Measurements from ENCODE around the gene MYO15A.

Gene MYO15A

DNA sequence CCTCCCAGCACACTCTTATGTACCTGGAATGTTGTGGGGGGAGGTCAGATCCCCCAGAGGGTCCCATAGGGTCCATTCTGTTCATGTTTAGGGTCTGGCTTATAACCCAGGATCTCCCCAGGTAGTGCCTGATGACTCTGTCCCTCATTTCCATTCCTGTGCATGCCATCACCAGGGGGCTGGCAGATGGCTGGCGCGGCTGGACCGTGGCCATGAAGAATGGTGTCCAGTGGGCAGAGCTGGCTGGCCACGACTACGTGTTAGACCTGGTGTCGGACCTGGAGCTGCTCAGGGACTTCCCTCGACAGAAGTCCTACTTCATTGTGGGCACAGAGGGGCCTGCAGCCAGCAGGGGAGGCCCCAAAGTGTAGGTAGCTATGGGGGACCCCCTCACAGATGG, 40.0 kb downstream of the MYO15A start:
- H3K27ac ChIP-seq (ENCODE audit: low read length), result no peak overlapping the region
- ATAC-seq (ENCODE audit: insufficient read depth, low read depth) (no peak), DNase-seq (no peak)
- H3K9ac ChIP-seq (ENCODE audit: low read depth, low read length), result no peak overlapping the region
- H3K4me2 ChIP-seq (ENCODE audit: insufficient read depth, low read length), result no peak overlapping the region
- no peaks in the 10 kb centered on the region for H3K4me1 ChIP-seq (ENCODE audit: insufficient read depth, low read length)
- no peaks in the 10 kb centered on the region; the same call in 1 of the 2 replicates for H4K20me1 ChIP-seq (ENCODE audit: insufficient read depth, low read length)
- TF ChIP-seq CTCF (IDR thresholded peaks at IDR 0.05; ENCODE audit: borderline replicate concordance, extremely low read depth, low read length, poor library complexity, severe bottlenecking) (no peak), EZH2 (IDR thresholded peaks at IDR 0.05; ENCODE audit: borderline replicate concordance, low read depth, low read length, severe bottlenecking) (no peak)
- H3K79me2 ChIP-seq (ENCODE audit: insufficient read depth, low read length), result no peaks in the 10 kb centered on the region
- H3K36me3 ChIP-seq (ENCODE audit: insufficient read depth, low read length), result no peaks in the 10 kb centered on the region
- H2AFZ ChIP-seq (ENCODE audit: low read depth, low read length), result no peak overlapping the region
- H3K4me3 ChIP-seq (ENCODE audit: low read depth in 1 of 2, low read length in 2 of 2), result no peak overlapping the region
- no peaks in the 10 kb centered on the region for H3K9me3 ChIP-seq (ENCODE audit: insufficient read depth, low read length, severe bottlenecking)
- H3K27me3 ChIP-seq (ENCODE audit: insufficient read depth, low read length, poor library complexity), result peaks cover 4% of the 10 kb centered on the region

DNA sequence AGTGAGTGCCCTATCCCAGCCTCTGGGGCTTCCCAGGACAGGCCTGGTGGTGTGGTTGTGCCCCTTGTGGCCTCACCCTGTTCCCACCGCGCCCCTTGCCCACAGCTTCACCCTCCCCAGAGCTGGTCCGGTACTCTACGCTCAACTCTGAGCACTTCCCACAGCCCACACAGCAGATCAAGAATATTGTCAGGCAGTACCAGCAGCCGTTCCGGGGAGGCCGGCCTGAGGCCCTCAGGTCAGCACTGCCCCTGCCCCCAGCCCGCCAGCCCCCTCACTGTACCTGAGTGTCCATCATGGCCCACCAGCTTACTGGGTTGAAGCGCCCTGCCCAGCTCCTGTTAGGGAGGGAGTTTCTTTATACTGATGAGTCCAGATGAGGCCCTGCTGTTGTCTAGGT, 42.7 kb downstream of the MYO15A start:
- Histone ChIP-seq H3K79me2 (ENCODE audit: insufficient read depth, low read length) (no peaks in the 10 kb centered on the region), H3K9me3 (ENCODE audit: insufficient read depth, low read length, severe bottlenecking) (no peaks in the 10 kb centered on the region), H4K20me1 (ENCODE audit: insufficient read depth, low read length) (no peaks in the 10 kb centered on the region; the same call in 1 of the 2 replicates), H2AFZ (ENCODE audit: low read depth, low read length) (no peak overlapping the region), H3K4me3 (ENCODE audit: low read depth in 1 of 2, low read length in 2 of 2) (no peak overlapping the region), H3K9ac (ENCODE audit: low read depth, low read length) (no peak overlapping the region), H3K27ac (ENCODE audit: low read length) (no peak overlapping the region), H3K4me2 (ENCODE audit: insufficient read depth, low read length) (no peak overlapping the region), H3K27me3 (ENCODE audit: insufficient read depth, low read length, poor library complexity) (peaks cover 4% of the 10 kb centered on the region), H3K36me3 (ENCODE audit: insufficient read depth, low read length) (no peaks in the 10 kb centered on the region), H3K4me1 (ENCODE audit: insufficient read depth, low read length) (no peaks in the 10 kb centered on the region)
- DNase-seq, result no peak
- TF ChIP-seq EZH2 (IDR thresholded peaks at IDR 0.05; ENCODE audit: borderline replicate concordance, low read depth, low read length, severe bottlenecking) (no peak), CTCF (IDR thresholded peaks at IDR 0.05; ENCODE audit: borderline replicate concordance, extremely low read depth, low read length, poor library complexity, severe bottlenecking) (no peak)
- no peak for ATAC-seq (ENCODE audit: insufficient read depth, low read depth)

- no peak overlapping the region for H3K9ac ChIP-seq (ENCODE audit: low read depth, low read length)
- no peak for TF ChIP-seq EZH2 (IDR thresholded peaks at IDR 0.05; ENCODE audit: borderline replicate concordance, low read depth, low read length, severe bottlenecking)
- TF ChIP-seq CTCF (IDR thresholded peaks at IDR 0.05; ENCODE audit: borderline replicate concordance, extremely low read depth, low read length, poor library complexity, severe bottlenecking), result no peak
- DNase-seq, result no peak
- H3K27ac ChIP-seq (ENCODE audit: low read length), result no peak overlapping the region
- no peak overlapping the region for H3K4me3 ChIP-seq (ENCODE audit: low read depth in 1 of 2, low read length in 2 of 2)
- no peak for ATAC-seq (ENCODE audit: insufficient read depth, low read depth)
- H2AFZ ChIP-seq (ENCODE audit: low read depth, low read length), result no peak overlapping the region
- H3K4me2 ChIP-seq (ENCODE audit: insufficient read depth, low read length), result no peak overlapping the region
- H3K9me3 ChIP-seq (ENCODE audit: insufficient read depth, low read length, severe bottlenecking), result no peaks in the 10 kb centered on the region
- H3K27me3 ChIP-seq (ENCODE audit: insufficient read depth, low read length, poor library complexity), result peaks cover 4% of the 10 kb centered on the region
- H3K36me3 ChIP-seq (ENCODE audit: insufficient read depth, low read length), result no peaks in the 10 kb centered on the region
- no peaks in the 10 kb centered on the region for H3K4me1 ChIP-seq (ENCODE audit: insufficient read depth, low read length)
- no peaks in the 10 kb centered on the region; the same call in 1 of the 2 replicates for H4K20me1 ChIP-seq (ENCODE audit: insufficient read depth, low read length)
- H3K79me2 ChIP-seq (ENCODE audit: insufficient read depth, low read length), result no peaks in the 10 kb centered on the region
Measured at GRCh38 chr17:18155179-18155578, 46.6 kb downstream of the MYO15A start.
